Esophagus squamous epithelium (tissue), 4 donors: ENCODE measurements around the gene MFAP4. TPM values are rescaled to one million over a fixed set of nuclear protein-coding genes. Genes with fewer than 3 reads are reported as not detected.

Experiments used
- small RNA-seq, 4 donors: library from RNA; depleted of rRNA; stranded (forward); fragments of <200 nt; gene quantifications; one replicate each; pipeline ENCODE3, GENCODE V24; 2016
- total RNA-seq, 4 donors: library from RNA; depleted of rRNA; stranded (reverse); fragments of >200 nt; gene quantifications; one replicate each; pipeline ENCODE4 v1.1.0, GENCODE V29; 2016

MFAP4 gene
- total RNA-seq, 4 donors from 2014 or later: 4.3 to 365 (median 21.6) TPM

Small RNA genes within 50 kb of the gene (small RNA-seq; reads per million reads assigned to genes)
- 4.5 to 10.0 (median 6.9) reads per million in 4 donors for gene MIR1180
- gene RF00537: 0 reads per million in 4 donors

Other genes starting within 250 kb of the MFAP4 start
- gene EPN2, start 149.8 kb downstream of the MFAP4 start, total RNA-seq: 10 to 100 TPM; 24.2 to 61.4 (median 56.1) TPM
- gene B9D1, start 24.5 kb downstream of the MFAP4 start, total RNA-seq: 10 to 100 TPM in 3 of 4 donors, 1 to 10 TPM in 1; 9.2 to 24.5 (median 13.0) TPM
- gene MAPK7, start 8.7 kb downstream of the MFAP4 start, total RNA-seq: 10 to 100 TPM; 22.6 to 39.7 (median 28.1) TPM
- gene RNF112, start 24.0 kb upstream of the MFAP4 start, total RNA-seq: 1 to 10 TPM in 1 of 4 donors, under 1 TPM in 2, not detected in 1; 0.45 to 1.5 (median 0.92) TPM
- gene SLC47A1, start 146.7 kb upstream of the MFAP4 start, total RNA-seq: 1 to 10 TPM; 3.9 to 7.8 (median 7.3) TPM